AG04450 (cell line): ENCODE results near the gene SEPTIN14. TPM values are rescaled to one million over a fixed set of nuclear protein-coding genes. Genes with fewer than 3 reads are reported as not detected.

Source experiments
- polyA plus RNA-seq: library from polyadenylated mRNA; depleted of rRNA; stranded (reverse); fragments of >200 nt; gene quantifications from 2 replicates; pipeline ENCODE4 v1.2.3, GENCODE V29; 2011; rRNA removed
- small RNA-seq: library from RNA; depleted of rRNA; stranded (forward); fragments of <200 nt; gene quantifications from one replicate; pipeline ENCODE3, GENCODE V24; 2012; ENCODE audit warnings: low read depth; ENCODE audit not compliant: insufficient read length

The SEPTIN14 gene
- polyA plus RNA-seq, 1 experiment: not detected

Small RNAs within 50 kb of the gene (small RNA-seq; reads per million reads assigned to genes)
- not detected for gene AC092647.1
- not detected for gene AC092647.2
- gene RNU6-1126P: not detected

Other genes starting within 250 kb of the SEPTIN14 start
- gene ZNF713, start 24.7 kb upstream of the SEPTIN14 start, polyA plus RNA-seq: 2.7 and 3.1 TPM in 2 replicates
- 13.1 and 14.9 TPM in 2 replicates for gene MRPS17, start 89.1 kb upstream of the SEPTIN14 start, polyA plus RNA-seq
- gene NIPSNAP2, start 101.8 kb upstream of the SEPTIN14 start, polyA plus RNA-seq: 61.9 and 90.6 TPM in 2 replicates
- gene PSPH, start 188.7 kb upstream of the SEPTIN14 start, polyA plus RNA-seq: 66.0 and 66.4 TPM in 2 replicates
- gene CCT6A, start 189.0 kb upstream of the SEPTIN14 start, polyA plus RNA-seq: 214 and 302 TPM in 2 replicates
- 95.4 and 102 TPM in 2 replicates for gene SUMF2, start 201.5 kb upstream of the SEPTIN14 start, polyA plus RNA-seq
- 0.20 and 0.26 TPM in 2 replicates for gene PHKG1, start 230.2 kb upstream of the SEPTIN14 start, polyA plus RNA-seq
- 310 and 349 TPM in 2 replicates for gene CHCHD2, start 243.7 kb upstream of the SEPTIN14 start, polyA plus RNA-seq